Measurements from ENCODE around the gene ZNF674.
"Not testable (repeated sequence)": the region's sequence is repeated elsewhere in the genome, so short reads cannot be mapped to it uniquely, and the experiment has no call there.

ZNF674 gene

GRCh38 chrX:46569621-46570020, 24.4 kb upstream of the ZNF674 start:
- DNase-seq (ENCODE audit: low spot score), result no peak

GRCh38 chrX:46567388-46567787, 22.2 kb upstream of the ZNF674 start:
- DNase-seq (ENCODE audit: low spot score), result no peak

- DNase-seq (ENCODE audit: low spot score), result no peak
These were observed 16.8 kb upstream of the ZNF674 start for GRCh38 chrX:46561824-46562657.

- no peak for DNase-seq (ENCODE audit: low spot score)
These were observed 13.8 kb upstream of the ZNF674 start for GRCh38 chrX:46559062-46559461.

GRCh38 chrX:46554942-46555341, 9.7 kb upstream of the ZNF674 start:
- DNase-seq (ENCODE audit: low spot score), result no peak

- no peak for DNase-seq (ENCODE audit: low spot score)
These were observed 8.7 kb upstream of the ZNF674 start for GRCh38 chrX:46553935-46554334.

GRCh38 chrX:46551494-46552128, 6.4 kb upstream of the ZNF674 start:
- no peak for DNase-seq (ENCODE audit: low spot score)

GRCh38 chrX:46549914-46550313, 4.7 kb upstream of the ZNF674 start:
- no peak for DNase-seq (ENCODE audit: low spot score)

DNA sequence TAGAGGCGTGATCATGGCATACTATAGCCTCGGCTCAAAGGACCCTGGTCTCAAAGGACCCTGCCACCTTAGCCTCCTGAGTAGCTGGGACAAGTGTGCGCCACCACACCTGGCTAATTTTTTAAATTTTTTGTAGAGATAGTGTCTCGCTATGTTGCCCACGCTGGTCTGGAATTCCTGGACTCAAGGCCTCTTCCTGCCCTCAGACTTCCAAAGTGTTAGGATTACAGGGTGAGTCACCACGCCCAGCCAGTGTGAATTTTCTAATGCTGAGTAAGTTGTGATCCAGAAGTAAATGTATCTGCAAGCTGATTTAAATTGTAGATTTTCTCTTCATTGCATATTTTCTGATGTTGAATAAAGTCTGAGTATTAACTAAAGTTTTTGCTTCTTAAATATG, 2.6 kb upstream of the ZNF674 start:
- no peak for DNase-seq (ENCODE audit: low spot score)

- not testable (repeated sequence) for DNase-seq (ENCODE audit: low spot score)
These were observed 694 bp downstream of the ZNF674 start for GRCh38 chrX:46544527-46544926.

- no peak for DNase-seq (ENCODE audit: low spot score)
These were observed 1.8 kb downstream of the ZNF674 start for GRCh38 chrX:46543441-46543840.

GRCh38 chrX:46531442-46531841, 13.8 kb downstream of the ZNF674 start:
- no peak for DNase-seq (ENCODE audit: low spot score)

DNA sequence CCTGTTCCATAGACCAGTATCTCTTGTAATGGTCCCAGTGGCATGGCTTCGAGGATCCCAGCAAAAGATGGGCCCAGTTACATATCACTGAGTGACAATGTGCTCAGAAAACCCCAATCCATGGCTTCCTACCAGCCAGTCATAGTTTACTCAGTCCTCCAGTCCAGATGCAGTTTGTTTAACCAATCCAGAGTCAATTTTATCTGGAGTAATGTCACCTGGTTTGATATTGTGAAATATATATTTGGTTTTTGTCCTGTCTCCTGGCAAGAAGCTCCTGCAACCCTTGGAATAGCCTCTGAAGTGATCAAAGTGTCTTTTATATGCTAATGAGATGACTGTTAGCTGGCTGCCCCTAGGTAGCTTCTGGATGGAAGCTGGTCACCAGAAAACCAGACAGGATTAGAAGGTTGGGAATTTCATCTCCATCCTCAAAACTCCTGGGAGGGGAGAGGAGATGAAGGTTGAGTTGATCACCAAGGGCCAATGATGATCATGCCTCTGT, 14.8 kb downstream of the ZNF674 start:
- not testable (repeated sequence) for DNase-seq (ENCODE audit: low spot score)

DNA sequence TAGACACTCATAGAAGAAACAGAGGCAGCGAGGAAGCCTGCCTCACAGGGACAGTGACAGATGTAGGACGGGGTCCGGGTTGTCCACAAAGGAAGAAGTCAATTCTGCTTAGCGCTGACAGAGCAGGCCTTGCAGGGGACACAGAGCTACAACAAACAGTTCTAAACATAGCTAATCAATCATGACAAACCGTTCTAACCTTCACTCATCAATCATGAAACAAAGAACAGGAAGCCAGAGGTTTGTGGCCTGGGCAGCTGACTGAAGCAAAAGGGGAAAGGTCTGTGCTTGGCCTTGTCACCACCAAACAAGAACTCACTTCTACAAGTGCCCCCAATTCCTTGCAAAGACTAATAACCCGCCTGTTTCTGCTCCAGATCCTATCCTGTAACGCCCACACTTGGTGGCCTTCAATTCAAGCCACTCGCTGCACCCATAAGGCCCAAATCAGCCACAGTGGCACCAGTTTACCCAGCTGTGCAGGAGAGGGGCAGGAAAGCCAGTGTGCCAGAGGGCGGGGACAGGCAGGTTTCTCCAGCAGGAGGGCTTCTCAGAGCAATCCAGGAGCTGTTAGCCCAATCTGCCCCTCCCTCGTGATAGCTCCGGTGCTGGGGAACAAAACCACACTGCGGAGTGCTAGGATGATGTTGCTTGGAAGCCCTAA, 15.3 kb downstream of the ZNF674 start:
- DNase-seq (ENCODE audit: low spot score), result not testable (repeated sequence)

- DNase-seq (ENCODE audit: low spot score), result not testable (repeated sequence)
These were observed 16.6 kb downstream of the ZNF674 start for GRCh38 chrX:46528640-46529039.

DNA sequence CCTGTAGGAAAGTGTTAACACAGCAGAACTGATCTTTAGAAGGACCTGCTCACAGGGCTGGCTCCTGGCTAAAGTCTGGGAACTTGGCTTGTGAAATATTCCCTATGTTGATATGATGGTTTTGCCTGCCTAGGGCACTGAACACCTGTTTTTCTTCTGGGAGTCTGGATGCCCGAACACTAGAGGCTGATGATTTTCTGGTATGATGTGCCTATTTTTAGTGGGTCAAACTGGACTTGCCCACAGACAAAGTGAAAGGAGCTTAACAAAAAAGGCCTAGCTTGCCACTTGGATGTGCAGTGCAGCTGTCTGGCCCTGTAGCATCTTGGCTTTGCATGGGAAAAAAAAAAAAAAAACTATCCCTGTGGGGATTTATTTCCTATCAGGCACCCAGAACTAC, 39.1 kb downstream of the ZNF674 start:
- DNase-seq (ENCODE audit: low spot score), result no peak

DNA sequence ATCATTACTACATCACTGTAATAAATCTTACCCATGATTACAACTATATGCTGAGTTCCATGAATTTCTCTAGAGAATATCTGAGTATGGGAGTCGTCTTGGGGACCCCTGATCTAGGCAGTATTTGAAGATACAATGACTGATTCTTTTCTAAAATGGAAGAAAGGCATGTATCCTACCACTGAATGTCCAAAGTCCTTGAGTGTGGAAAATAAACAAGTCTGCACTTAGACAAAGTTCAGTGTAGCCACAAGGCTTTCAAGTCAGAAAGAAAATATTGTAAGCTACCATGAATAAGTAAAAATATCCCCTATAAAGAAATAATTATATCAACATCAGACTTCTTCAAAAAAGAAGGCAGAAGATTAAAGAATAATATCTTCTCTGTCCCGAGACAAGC, 42.4 kb downstream of the ZNF674 start:
- no peak for DNase-seq (ENCODE audit: low spot score)

GRCh38 chrX:46500054-46500453, 45.2 kb downstream of the ZNF674 start:
- DNase-seq (ENCODE audit: low spot score), result no peak

GRCh38 chrX:46488712-46489111, 56.5 kb downstream of the ZNF674 start:
- no peak for DNase-seq (ENCODE audit: low spot score)

DNA sequence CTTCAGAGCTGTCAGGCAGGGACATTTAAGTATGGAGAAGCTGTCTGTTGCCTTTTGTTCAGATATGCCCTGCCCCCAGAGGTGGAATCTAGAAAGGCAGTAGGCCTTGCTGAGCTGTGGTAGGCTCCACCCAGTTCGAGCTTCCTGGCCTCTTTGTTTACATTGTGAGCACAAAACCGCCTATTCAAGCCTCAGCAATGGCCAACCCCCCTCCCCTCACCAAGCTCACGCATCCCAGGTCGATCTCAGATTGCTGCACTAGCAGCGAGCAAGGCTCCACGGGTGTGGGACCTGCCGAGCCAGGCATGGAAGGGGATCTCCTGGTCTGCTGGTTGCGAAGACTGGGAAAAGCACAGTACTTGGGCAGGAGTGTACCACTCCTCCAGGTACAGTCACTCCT, 59.3 kb downstream of the ZNF674 start:
- DNase-seq (ENCODE audit: low spot score), result no peak

DNA sequence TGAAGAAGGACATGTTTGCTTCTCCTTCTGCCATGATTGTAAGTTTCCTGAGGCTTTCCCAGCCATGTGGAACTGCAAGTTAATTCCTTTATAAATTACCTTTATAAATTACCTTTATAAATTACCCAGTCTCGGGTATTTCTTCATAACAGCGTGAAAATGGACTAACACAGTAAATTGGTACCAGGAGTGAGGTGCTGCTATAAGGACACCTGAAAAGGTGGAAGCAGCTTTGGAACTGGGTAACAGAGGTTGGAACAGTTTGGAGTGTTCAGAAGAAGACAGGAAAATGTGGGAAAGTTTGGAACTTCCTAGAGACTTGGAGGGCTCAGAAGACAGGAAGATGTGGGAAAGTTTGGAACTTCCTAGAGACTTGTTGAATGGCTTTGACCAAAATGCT, 66.6 kb downstream of the ZNF674 start:
- not testable (repeated sequence) for DNase-seq (ENCODE audit: low spot score)

DNA sequence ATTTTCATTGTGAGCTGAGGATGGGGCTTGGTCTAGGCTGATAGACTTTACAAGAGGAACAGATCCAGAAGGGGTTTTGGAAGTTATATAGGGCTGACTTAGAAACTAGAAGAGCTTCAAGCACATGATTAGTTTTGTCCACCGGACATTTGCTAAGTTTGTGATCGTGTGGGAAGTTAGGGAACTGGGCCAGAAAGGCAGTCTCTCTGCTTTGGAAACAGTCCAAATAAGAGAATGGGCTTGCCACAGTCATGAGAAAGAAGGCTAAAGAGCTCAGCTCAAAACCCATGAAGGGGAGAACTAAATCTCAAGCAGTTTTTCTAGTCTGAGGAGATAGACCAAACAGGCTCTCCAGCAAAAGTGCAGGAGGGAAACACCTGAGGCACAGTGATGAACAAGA, 67.8 kb downstream of the ZNF674 start:
- DNase-seq (ENCODE audit: low spot score), result no peak

- no peak for DNase-seq (ENCODE audit: low spot score)
These were observed 80.0 kb downstream of the ZNF674 start for GRCh38 chrX:46465203-46465602.
